ENCODE measurements around the gene DIDO1.

Gene DIDO1

GRCh38 chr20:62902926-62903615, 23.2 kb downstream of the DIDO1 start:
- POLR2A ChIA-PET = interaction anchor here (0.7 to 1.1 kb wide), 3 partner anchors 16 to 35 kb away, joined by 3 to 4 read pairs (median 3); partner anchors contain the start of gene GID8
- no peak for TF ChIP-seq CTCF (IDR thresholded peaks at IDR 0.05; ENCODE audit: insufficient read depth, low read length, missing control alignments)
- no peak overlapping the region for H3K4me3 ChIP-seq (ENCODE audit: low read depth, low read length)
- DNase-seq (ENCODE audit: low read depth, low spot score) = no peak
- CTCF ChIA-PET = interaction anchor here (0.7 to 8.9 kb wide), 13 partner anchors 14 to 403 kb away, joined by 3 to 189 read pairs (median 7); partner anchors contain the start of genes DIDO1 and GID8

DNA sequence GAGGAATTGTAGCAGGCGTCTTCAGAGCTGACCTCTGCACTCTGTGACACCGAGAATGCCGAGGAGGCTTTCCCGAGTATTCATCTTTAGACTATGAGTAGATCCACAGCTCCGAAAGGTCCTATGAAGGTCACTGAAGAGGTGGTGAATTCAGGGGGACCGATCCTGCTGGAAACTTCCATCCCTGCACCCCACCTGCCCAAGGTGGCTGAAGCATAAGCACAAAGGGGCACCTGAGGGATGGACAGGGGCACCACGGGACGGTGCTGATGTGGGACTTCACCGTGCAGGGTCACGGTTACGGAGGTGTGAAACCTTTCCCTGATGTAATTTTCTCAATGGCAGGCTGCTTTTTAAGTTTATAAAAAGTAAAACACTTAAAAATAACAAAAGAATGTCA, 24.4 kb downstream of the DIDO1 start:
- no peak for TF ChIP-seq CTCF (IDR thresholded peaks at IDR 0.05; ENCODE audit: insufficient read depth, low read length, missing control alignments)
- POLR2A ChIA-PET = no interaction called here
- no peak overlapping the region for H3K4me3 ChIP-seq (ENCODE audit: low read depth, low read length)
- CTCF ChIA-PET = interaction anchor here (0.6 to 8.9 kb wide), 12 partner anchors 7 to 109 kb away, joined by 3 to 189 read pairs (median 20); partner anchors contain the start of genes DIDO1 and GID8
- no peak for DNase-seq (ENCODE audit: low read depth, low spot score)

DNA sequence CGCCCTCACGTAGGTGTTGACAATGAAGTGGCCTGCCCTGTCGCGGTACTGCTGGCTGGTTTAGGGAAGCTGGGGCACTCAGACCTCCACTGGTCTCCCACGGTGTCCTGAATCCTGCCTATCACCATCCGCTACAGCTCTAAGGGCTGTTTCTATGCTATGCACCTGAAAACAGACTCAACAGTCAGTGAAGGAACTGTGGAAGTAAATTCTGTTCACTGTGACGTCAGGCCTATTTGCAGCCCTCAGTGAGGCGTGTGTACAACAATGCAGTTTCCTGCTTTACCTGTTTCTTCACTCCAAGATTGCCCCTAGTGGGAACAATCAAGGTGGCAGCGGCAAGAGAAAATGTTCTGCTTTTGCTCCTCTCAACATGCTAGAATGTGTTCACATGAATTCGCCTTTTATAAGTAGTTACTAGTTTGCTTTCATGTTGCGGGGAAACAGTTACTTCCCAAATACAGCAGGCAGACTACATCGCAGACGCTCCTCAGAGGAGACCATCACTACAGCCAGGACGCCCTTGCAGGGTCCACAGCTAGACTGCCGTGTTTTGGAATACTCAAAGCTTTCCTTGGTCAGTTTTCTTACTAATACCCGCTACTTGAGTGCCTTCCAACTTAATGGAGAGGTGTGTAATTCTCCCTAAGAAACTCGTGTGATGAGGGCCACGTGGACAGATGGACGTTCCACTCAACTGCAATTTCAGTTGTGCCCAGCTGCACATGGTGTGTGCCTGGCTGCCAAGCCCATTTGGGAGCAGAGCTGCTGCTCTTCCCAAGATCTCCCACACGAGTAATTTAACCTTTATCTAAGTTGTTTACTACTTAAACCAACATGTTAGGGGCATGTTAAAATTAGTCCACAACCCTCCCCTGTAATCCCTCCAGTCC, 25.4 kb downstream of the DIDO1 start:
- POLR2A ChIA-PET = interaction anchor here (0.7 kb wide), 1 partner anchor 20 kb away, joined by 4 read pairs; no protein-coding TSS in a partner anchor
- no peak for TF ChIP-seq CTCF (IDR thresholded peaks at IDR 0.05; ENCODE audit: insufficient read depth, low read length, missing control alignments)
- no peak overlapping the region for H3K4me3 ChIP-seq (ENCODE audit: low read depth, low read length)
- CTCF ChIA-PET = interaction anchor here (0.6 to 8.9 kb wide), 14 partner anchors 8 to 110 kb away, joined by 3 to 189 read pairs (median 10); partner anchors contain the start of genes DIDO1 and GID8
- no peak for DNase-seq (ENCODE audit: low read depth, low spot score)

DNA sequence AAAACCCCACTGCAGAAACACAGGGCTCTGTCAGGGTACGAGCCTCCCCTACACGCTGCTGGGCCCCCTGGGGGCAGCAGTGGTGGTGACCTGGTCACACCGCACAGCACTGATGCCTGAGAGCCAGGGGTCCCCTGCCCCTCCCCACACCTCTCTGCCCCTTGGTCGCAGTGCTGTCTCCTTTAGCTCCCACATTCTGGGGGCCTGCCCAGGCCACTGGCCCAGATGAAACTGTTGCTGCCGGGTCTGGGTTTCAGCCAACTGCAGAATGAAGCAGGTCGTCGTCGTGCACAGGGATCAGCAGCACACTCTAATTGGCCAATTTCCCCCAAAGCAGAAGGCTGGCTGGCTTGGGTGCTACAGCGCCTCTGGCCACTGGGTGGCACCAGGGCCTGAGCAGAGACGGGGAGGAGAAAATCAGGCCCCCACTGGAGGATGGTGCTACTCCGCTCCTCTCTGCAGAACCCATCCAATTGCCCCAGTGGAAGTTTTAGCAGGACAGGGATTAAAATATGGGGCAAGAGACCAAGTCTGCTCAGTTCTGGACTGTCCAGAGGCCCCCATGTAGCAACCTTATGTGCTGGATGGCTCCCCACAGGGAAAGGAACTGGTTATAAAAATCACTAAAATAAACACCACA, 26.1 kb downstream of the DIDO1 start:
- DNase-seq (ENCODE audit: low read depth, low spot score) = no peak
- ChIA-PET POLR2A (no interaction called here), CTCF (interaction anchor here (0.9 to 8.9 kb wide), 20 partner anchors 8 to 109 kb away, joined by 3 to 189 read pairs (median 6); partner anchors contain the start of genes DIDO1 and GID8)
- TF ChIP-seq CTCF (IDR thresholded peaks at IDR 0.05; ENCODE audit: insufficient read depth, low read length, missing control alignments) = peak; percentile 97
- no peak overlapping the region for H3K4me3 ChIP-seq (ENCODE audit: low read depth, low read length)

DNA sequence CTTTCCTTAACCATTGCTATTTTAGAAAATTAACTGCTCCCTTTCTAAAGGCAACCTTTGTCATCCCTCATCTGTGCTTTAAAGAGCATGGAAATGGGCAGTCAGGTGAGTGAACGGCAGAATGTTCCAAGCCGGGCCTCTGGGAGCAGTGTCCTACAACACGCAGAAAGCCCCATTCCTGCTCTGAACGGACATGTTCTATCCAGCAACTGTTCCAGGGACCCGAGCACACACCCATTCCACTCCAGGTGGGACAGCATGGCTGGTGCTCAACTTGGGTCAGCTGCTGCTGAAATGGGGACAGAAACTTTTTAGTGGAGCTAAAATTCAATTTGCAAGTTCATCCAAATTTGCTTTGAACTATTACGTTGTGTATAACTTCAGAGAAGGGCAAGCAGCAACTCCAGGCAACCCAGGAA, 26.7 kb downstream of the DIDO1 start:
- POLR2A ChIA-PET = interaction anchor here (0.6 kb wide), 1 partner anchor 35 kb away, joined by 3 read pairs; no protein-coding TSS in a partner anchor
- DNase-seq (ENCODE audit: low read depth, low spot score) = no peak
- CTCF ChIA-PET = interaction anchor here (0.7 to 8.9 kb wide), 19 partner anchors 9 to 232 kb away, joined by 3 to 189 read pairs (median 4); partner anchors contain the start of genes DIDO1 and GID8
- no peak for TF ChIP-seq CTCF (IDR thresholded peaks at IDR 0.05; ENCODE audit: insufficient read depth, low read length, missing control alignments)
- no peak overlapping the region for H3K4me3 ChIP-seq (ENCODE audit: low read depth, low read length)

Data from AG04449 (cell line).